Transverse colon (tissue), 3 donors: ENCODE results near the gene NTN3.

Experiments used
- CTCF ChIP-seq, 5 experiments: fragments of 200-600 bp in 3 of 5; fragments of 450-650 bp in 2 of 5; sonication (generic) in 3 of 5; IDR thresholded peaks; 1 replicate in 2 of 5; 2 replicates in 3 of 5; pipeline ENCODE4 v1.5.1; 2016 to 2017; ENCODE audit warnings: antibody characterized with exemption in 5 of 5, inconsistent platforms in 3 of 5, mild to moderate bottlenecking in 2 of 5, moderate library complexity in 1 of 5
- POLR2A ChIP-seq: fragments of 450-650 bp; IDR thresholded peaks from one replicate; pipeline ENCODE4 v1.6.1; 2016; ENCODE audit warnings: antibody characterized with exemption, mild to moderate bottlenecking, moderate library complexity

- no peak for TF ChIP-seq CTCF (IDR thresholded peaks at IDR 0.05)
- no peak for TF ChIP-seq POLR2A
Observed at GRCh38 chr16:2457946-2458345, 13.2 kb upstream of the NTN3 start.
